ENCODE results near the gene CDH13. TPM values are rescaled to one million over a fixed set of nuclear protein-coding genes. Genes with fewer than 3 reads are reported as not detected.

Gene CDH13
- total and polyA plus RNA-seq, 2 of the 8 experiments (the other 6 are each of a cell fraction or from before 2014, with no cell fraction given): 2.3 to 2.4 TPM

DNA sequence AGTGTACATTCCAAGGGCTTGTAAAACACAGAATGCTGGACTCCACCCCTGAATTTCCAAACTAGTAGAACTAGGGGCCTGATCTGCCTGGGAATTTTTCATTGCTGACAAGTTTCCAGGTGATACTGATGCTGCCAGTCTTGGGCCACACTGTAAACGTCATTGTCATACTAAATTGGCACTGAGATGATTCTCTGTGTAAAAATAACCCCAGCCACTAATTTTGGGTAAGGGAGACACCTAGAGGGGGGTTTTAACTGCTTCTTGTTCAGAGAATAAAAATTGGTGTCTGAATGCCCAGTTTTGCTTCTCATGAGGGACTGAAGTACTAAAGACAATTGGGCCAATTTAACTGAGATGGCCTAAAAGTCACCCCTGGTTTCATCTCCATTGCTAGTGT is 5.0 kb upstream of the CDH13 start:
- H2BK20ac ChIP-seq (ENCODE audit: low read length): no peak overlapping the region
- no peak for FAIRE-seq
- WGBS, 2 experiments (ENCODE audit: extremely low coverage in 1 of 2, insufficient coverage in 1 of 2, insufficient read length in 1 of 2, insufficient replicate concordance in 2 of 2, low coverage in 1 of 2, low lambda C conversion rate in 2 of 2, missing lambda C conversion rate in 1 of 2): 77% methylated on average over 1 of the region's 1 CpG; no CpG with 5 or more reads in 1 of the 2 experiments

More for the DNA sequence above, 5.0 kb upstream of the CDH13 start:
- no peak overlapping the region for H3K4me2 ChIP-seq (ENCODE audit: insufficient read depth in 1 of 2, low read depth in 2 of 2, low read length in 2 of 2)
- no peak overlapping the region for H2BK15ac ChIP-seq (ENCODE audit: low read length)
- no peak overlapping the region for H3K23ac ChIP-seq (ENCODE audit: insufficient read length)
- H4K8ac ChIP-seq (ENCODE audit: extremely low read depth, insufficient read depth, low read length): no peak overlapping the region
- H2BK5ac ChIP-seq (ENCODE audit: low read depth, low read length): no peak overlapping the region
- no peak overlapping the region for H2AK5ac ChIP-seq (ENCODE audit: low read depth, low read length)
- H3K27me3 ChIP-seq (replicated peaks in 1 of 4; ENCODE audit: control insufficient read depth in 3 of 4, extremely low read depth in 1 of 4, insufficient read depth in 3 of 4, low read length in 3 of 4): peaks cover 12 to 23% (median 18%) of the 10 kb centered on the region in 4 experiments
- no peak overlapping the region for H3K18ac ChIP-seq (ENCODE audit: extremely low read depth, low read length)
- H4K91ac ChIP-seq (replicated peaks; ENCODE audit: insufficient read length, low read length): no peak overlapping the region
- H3K36me3 ChIP-seq (ENCODE audit: control insufficient read depth in 2 of 4, insufficient read depth in 4 of 4, low read length in 3 of 4): no peaks in the 10 kb centered on the region
- no peak overlapping the region for H4K5ac ChIP-seq (ENCODE audit: insufficient read length, low read depth, low read length)
- H3K4ac ChIP-seq (replicated peaks; ENCODE audit: insufficient read length, low read depth, low read length): no peak overlapping the region
- H3K79me1 ChIP-seq (ENCODE audit: low read depth, low read length): no peaks in the 10 kb centered on the region
- ChIA-PET CTCF (ENCODE audit: partially characterized antibody) (interaction anchor here (1.2 to 2.2 kb wide), 3 partner anchors 10 to 278 kb away, joined by 4 to 10 read pairs (median 6); no protein-coding TSS in a partner anchor), POLR2A (ENCODE audit: partially characterized antibody) (no interaction called here)
- no peak overlapping the region for H2AFZ ChIP-seq (ENCODE audit: low read length)
- no peaks in the 10 kb centered on the region for H3K9me3 ChIP-seq (ENCODE audit: insufficient read depth in 2 of 2, low read depth in 1 of 2, low read length in 1 of 2)
- H3K23me2 ChIP-seq (ENCODE audit: low read depth, low read length): no peaks in the 10 kb centered on the region
- no peak overlapping the region for H3K14ac ChIP-seq (ENCODE audit: insufficient read length)
- no peak overlapping the region for H2BK120ac ChIP-seq (replicated peaks; ENCODE audit: low read depth, low read length)
- TF ChIP-seq ZNF274 (IDR thresholded peaks at IDR 0.05; ENCODE audit: borderline replicate concordance, extremely low read depth, low read length): no peak
- no peak for TF ChIP-seq SRF (IDR thresholded peaks at IDR 0.05; ENCODE audit: low read depth, low read length)
- no peak for TF ChIP-seq EZH2 (IDR thresholded peaks at IDR 0.05; ENCODE audit: low read depth, low read length, severe bottlenecking)
- peak; percentile 44 to 60 for TF ChIP-seq RAD21 (IDR thresholded peaks at IDR 0.05 in 1 of 2, conservative IDR thresholded peaks at IDR 0.05 in 1 of 2; ENCODE audit: low read depth in 2 of 2, low read length in 2 of 2)
- TF ChIP-seq, protein P1, sequence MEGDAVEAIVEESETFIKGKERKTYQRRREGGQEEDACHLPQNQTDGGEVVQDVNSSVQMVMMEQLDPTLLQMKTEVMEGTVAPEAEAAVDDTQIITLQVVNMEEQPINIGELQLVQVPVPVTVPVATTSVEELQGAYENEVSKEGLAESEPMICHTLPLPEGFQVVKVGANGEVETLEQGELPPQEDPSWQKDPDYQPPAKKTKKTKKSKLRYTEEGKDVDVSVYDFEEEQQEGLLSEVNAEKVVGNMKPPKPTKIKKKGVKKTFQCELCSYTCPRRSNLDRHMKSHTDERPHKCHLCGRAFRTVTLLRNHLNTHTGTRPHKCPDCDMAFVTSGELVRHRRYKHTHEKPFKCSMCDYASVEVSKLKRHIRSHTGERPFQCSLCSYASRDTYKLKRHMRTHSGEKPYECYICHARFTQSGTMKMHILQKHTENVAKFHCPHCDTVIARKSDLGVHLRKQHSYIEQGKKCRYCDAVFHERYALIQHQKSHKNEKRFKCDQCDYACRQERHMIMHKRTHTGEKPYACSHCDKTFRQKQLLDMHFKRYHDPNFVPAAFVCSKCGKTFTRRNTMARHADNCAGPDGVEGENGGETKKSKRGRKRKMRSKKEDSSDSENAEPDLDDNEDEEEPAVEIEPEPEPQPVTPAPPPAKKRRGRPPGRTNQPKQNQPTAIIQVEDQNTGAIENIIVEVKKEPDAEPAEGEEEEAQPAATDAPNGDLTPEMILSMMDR (IDR thresholded peaks at IDR 0.05; ENCODE audit: control extremely low read depth in 1 of 3, insufficient read depth in 1 of 3, low read depth in 1 of 3, low read length in 3 of 3): peak in 2 of 3 experiments; percentile 13 to 22; a peak in 1 of 4 replicates
- TF ChIP-seq TCF12 (IDR thresholded peaks at IDR 0.05; ENCODE audit: low read depth, low read length): no peak
- no peak for TF ChIP-seq SIN3A (conservative IDR thresholded peaks at IDR 0.05 in 1 of 2, IDR thresholded peaks at IDR 0.05 in 1 of 2; ENCODE audit: low read depth in 1 of 2, low read length in 2 of 2)
- no peaks in the 10 kb centered on the region for H4K20me1 ChIP-seq (replicated peaks in 1 of 2; ENCODE audit: control insufficient read depth in 1 of 2, insufficient read depth in 2 of 2, low read length in 2 of 2)
- no peak overlapping the region for H3K9ac ChIP-seq (replicated peaks in 1 of 4; ENCODE audit: extremely low read depth in 1 of 4, low read depth in 3 of 4, low read length in 3 of 4)
- DNase-seq (ENCODE audit: low read depth in 1 of 2, low spot score in 2 of 2): no peak
- no peak overlapping the region for H3K56ac ChIP-seq (replicated peaks; ENCODE audit: insufficient read length, low read depth, low read length)
- no peak overlapping the region for H3K27ac ChIP-seq (ENCODE audit: low read depth, low read length)
- no peak overlapping the region for H2BK12ac ChIP-seq (ENCODE audit: low read depth, low read length)
- no peaks in the 10 kb centered on the region for H3K79me2 ChIP-seq (ENCODE audit: control insufficient read depth in 1 of 2, insufficient read depth in 2 of 2, low read length in 2 of 2)
- H3K4me3 ChIP-seq (ENCODE audit: extremely low read depth in 1 of 4, insufficient read depth in 2 of 4, low read depth in 3 of 4, low read length in 4 of 4): no peak overlapping the region
- peaks cover 0 to 2% (median 0%) of the 10 kb centered on the region in 4 experiments; a peak in 1 of 7 replicates for H3K4me1 ChIP-seq (replicated peaks in 1 of 4; ENCODE audit: control insufficient read depth in 3 of 4, insufficient read depth in 4 of 4, low read length in 3 of 4)
